ENCODE measurements around the gene IDH3G. TPM values are rescaled to one million over a fixed set of nuclear protein-coding genes. Genes with fewer than 3 reads are reported as not detected.

The IDH3G gene
- total and polyA plus RNA-seq, 2 of the 8 experiments (the other 6 are each of a cell fraction or from before 2014, with no cell fraction given), result 39.4 to 66.7 TPM

GRCh38 chrX:153782313-153782712 is 11.9 kb downstream of the IDH3G start:
- ChIA-PET CTCF (ENCODE audit: partially characterized antibody) (interaction anchor here (0.6 to 2.8 kb wide), 14 partner anchors 9 to 157 kb away, joined by 3 to 14 read pairs (median 3); partner anchors contain the start of genes IDH3G and SSR4), POLR2A (ENCODE audit: partially characterized antibody) (interaction anchor here (1.0 to 1.7 kb wide), 4 partner anchors 10 to 17 kb away, joined by 3 to 10 read pairs (median 4); partner anchors contain the start of genes IDH3G and SSR4)
- Histone ChIP-seq H3K4me2 (ENCODE audit: insufficient read depth in 1 of 2, low read depth in 2 of 2, low read length in 2 of 2) (no peak overlapping the region), H3K4me1 (replicated peaks in 1 of 4; ENCODE audit: control insufficient read depth in 3 of 4, insufficient read depth in 4 of 4, low read length in 3 of 4) (no peaks in the 10 kb centered on the region), H3K23ac (ENCODE audit: insufficient read length) (no peak overlapping the region), H2BK120ac (replicated peaks; ENCODE audit: low read depth, low read length) (no peak overlapping the region), H3K27me3 (replicated peaks in 1 of 4; ENCODE audit: control insufficient read depth in 3 of 4, extremely low read depth in 1 of 4, insufficient read depth in 3 of 4, low read length in 3 of 4) (no peaks in the 10 kb centered on the region), H3K79me1 (ENCODE audit: low read depth, low read length) (no peaks in the 10 kb centered on the region), H4K20me1 (replicated peaks in 1 of 2; ENCODE audit: control insufficient read depth in 1 of 2, insufficient read depth in 2 of 2, low read length in 2 of 2) (peaks cover 0 to 1% of the 10 kb centered on the region in 2 experiments), H3K79me2 (ENCODE audit: control insufficient read depth in 1 of 2, insufficient read depth in 2 of 2, low read length in 2 of 2) (no peaks in the 10 kb centered on the region), H2BK20ac (ENCODE audit: low read length) (no peak overlapping the region), H4K5ac (ENCODE audit: insufficient read length, low read depth, low read length) (no peak overlapping the region), H2AK5ac (ENCODE audit: low read depth, low read length) (no peak overlapping the region), H3K56ac (replicated peaks; ENCODE audit: insufficient read length, low read depth, low read length) (no peak overlapping the region), H2BK12ac (ENCODE audit: low read depth, low read length) (no peak overlapping the region), H3K9ac (replicated peaks in 1 of 4; ENCODE audit: extremely low read depth in 1 of 4, low read depth in 3 of 4, low read length in 3 of 4) (no peak overlapping the region), H4K91ac (replicated peaks; ENCODE audit: insufficient read length, low read length) (no peak overlapping the region), H3K9me3 (ENCODE audit: insufficient read depth in 2 of 2, low read depth in 1 of 2, low read length in 1 of 2) (no peaks in the 10 kb centered on the region), H2BK15ac (ENCODE audit: low read length) (no peak overlapping the region), H3K36me3 (ENCODE audit: control insufficient read depth in 2 of 4, insufficient read depth in 4 of 4, low read length in 3 of 4) (peaks cover 0 to under 1% (median 0%) of the 10 kb centered on the region in 4 experiments; a peak in 2 of 8 replicates), H3K4me3 (ENCODE audit: extremely low read depth in 1 of 4, insufficient read depth in 2 of 4, low read depth in 3 of 4, low read length in 4 of 4) (no peak overlapping the region), H3K18ac (ENCODE audit: extremely low read depth, low read length) (no peak overlapping the region), H3K4ac (replicated peaks; ENCODE audit: insufficient read length, low read depth, low read length) (no peak overlapping the region), H2AFZ (ENCODE audit: low read length) (no peak overlapping the region), H4K8ac (ENCODE audit: extremely low read depth, insufficient read depth, low read length) (no peak overlapping the region), H3K27ac (ENCODE audit: low read depth, low read length) (no peak overlapping the region), H3K23me2 (ENCODE audit: low read depth, low read length) (no peaks in the 10 kb centered on the region), H3K14ac (ENCODE audit: insufficient read length) (no peak overlapping the region), H2BK5ac (ENCODE audit: low read depth, low read length) (no peak overlapping the region)
- peak; percentile 48 for FAIRE-seq
- WGBS, 2 experiments (ENCODE audit: extremely low coverage in 1 of 2, insufficient coverage in 1 of 2, insufficient read length in 1 of 2, insufficient replicate concordance in 2 of 2, low coverage in 1 of 2, low lambda C conversion rate in 2 of 2, missing lambda C conversion rate in 1 of 2), result 84% methylated on average over 11 of the region's 11 CpGs; no CpG with 5 or more reads in 1 of the 2 experiments
- no peak for DNase-seq (ENCODE audit: low read depth in 1 of 2, low spot score in 2 of 2)
- TF ChIP-seq ZNF274 (IDR thresholded peaks at IDR 0.05; ENCODE audit: borderline replicate concordance, extremely low read depth, low read length) (no peak), SIN3A (conservative IDR thresholded peaks at IDR 0.05 in 1 of 2, IDR thresholded peaks at IDR 0.05 in 1 of 2; ENCODE audit: low read depth in 1 of 2, low read length in 2 of 2) (no peak), RAD21 (IDR thresholded peaks at IDR 0.05 in 1 of 2, conservative IDR thresholded peaks at IDR 0.05 in 1 of 2; ENCODE audit: low read depth in 2 of 2, low read length in 2 of 2) (peak; percentile 55 to 61), CTCF (IDR thresholded peaks at IDR 0.05; ENCODE audit: control extremely low read depth in 1 of 3, insufficient read depth in 1 of 3, low read depth in 1 of 3, low read length in 3 of 3) (peak in 2 of 3 experiments; percentile 43 to 64; a peak in 3 of 4 replicates), SIRT6 (IDR thresholded peaks at IDR 0.05; ENCODE audit: low read length) (no peak), CREB1 (IDR thresholded peaks at IDR 0.05) (no peak), CTBP2 (IDR thresholded peaks at IDR 0.05; ENCODE audit: borderline replicate concordance, insufficient read depth, insufficient read length, low read length) (no peak), USF2 (IDR thresholded peaks at IDR 0.05; ENCODE audit: low read length) (no peak)

All from H1 (cell line).